GM19452 (cell line): ENCODE measurements around the gene CCDC78.

Source experiments
- ATAC-seq: cut with Tn5 transposase; IDR thresholded peaks from one replicate; pipeline ENCODE4 v1.9.1; 2021; ENCODE audit not compliant: unreplicated experiment

Gene CCDC78

DNA sequence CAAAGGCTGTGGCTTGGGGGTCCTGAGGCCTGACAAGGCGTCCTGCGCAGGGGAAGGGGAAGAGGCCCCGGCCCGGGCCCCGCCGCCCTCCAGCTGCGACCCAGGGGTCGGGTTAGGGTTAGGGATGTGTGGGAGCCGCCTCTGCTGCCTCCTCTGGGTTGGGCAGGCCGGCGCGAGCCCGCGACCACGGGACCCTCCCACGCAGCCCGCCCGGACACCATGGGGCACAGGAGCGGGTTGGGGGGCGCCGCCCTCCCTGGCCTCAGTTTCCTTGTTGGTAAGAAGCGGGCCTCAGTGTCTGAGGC, 14.2 kb upstream of the CCDC78 start:
- peak; percentile 8 for ATAC-seq

DNA sequence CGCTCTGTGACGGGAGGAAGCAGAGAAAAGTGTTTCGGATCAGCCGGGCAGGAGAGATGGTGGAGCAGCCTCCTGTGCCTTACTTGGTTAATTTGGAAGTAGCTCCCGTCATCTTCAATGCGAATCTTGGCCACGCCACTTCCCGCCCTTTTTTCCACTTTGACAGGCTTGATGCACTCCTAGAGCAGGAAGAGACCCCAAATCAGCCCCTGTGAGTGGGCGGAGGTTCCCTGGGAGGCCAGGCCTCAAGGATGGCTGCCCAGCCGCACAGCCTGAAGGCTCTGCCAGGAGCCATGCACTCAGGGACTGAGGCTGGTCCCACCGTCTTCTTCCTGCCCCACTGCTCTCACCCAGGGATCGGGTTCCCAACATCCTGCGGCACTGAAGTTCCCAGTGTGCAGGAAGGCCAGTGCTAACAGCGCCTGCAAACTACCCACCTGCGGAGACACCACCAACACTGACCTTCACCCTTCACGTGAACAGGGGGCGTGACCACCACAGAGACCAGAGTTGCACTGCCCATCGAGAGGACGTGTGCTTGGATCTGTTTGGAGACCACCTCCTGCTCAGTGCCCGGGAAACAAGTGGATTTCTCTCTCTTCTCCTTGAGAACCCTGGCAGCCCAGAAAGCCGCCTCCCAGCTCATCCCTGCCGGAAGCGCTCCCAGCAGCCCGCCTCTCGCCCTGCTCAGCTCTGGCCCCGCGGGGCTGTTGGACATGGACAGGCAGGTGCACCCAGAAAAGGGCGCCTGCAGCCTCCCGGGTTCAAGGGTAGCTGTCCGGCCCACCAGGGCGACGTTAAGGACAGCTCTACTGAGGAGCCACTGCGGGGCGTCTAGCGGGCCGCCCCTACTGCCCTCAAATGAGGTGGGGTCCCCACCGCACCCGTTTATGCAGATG, 13.6 kb upstream of the CCDC78 start:
- ATAC-seq = no peak

DNA sequence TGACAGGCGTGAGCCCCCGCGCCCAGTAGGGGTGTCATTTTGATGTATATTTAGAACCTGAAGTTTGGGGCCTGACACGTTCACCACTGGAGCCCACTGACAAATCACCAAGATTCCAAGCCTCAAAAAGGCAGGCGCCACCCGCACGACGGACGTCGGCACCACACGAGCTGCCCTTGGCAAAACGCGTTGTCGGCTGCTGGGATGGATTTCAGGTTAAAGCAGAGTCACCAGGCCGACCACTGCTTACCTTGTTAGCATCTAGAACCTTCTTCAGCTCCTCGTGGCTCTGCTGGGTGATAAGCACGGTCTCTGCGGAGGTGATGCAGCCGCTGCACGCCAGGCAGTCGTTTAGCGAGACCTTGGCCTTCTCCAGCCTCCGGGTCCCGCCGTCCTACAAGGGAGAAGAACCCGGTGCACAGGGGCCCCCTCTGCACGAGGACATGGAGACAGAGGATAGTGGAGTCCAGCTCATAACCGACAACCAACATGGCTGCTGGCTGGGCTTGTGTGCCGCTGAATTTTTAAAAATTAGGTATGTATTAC, 10.8 kb upstream of the CCDC78 start:
- no peak for ATAC-seq

DNA sequence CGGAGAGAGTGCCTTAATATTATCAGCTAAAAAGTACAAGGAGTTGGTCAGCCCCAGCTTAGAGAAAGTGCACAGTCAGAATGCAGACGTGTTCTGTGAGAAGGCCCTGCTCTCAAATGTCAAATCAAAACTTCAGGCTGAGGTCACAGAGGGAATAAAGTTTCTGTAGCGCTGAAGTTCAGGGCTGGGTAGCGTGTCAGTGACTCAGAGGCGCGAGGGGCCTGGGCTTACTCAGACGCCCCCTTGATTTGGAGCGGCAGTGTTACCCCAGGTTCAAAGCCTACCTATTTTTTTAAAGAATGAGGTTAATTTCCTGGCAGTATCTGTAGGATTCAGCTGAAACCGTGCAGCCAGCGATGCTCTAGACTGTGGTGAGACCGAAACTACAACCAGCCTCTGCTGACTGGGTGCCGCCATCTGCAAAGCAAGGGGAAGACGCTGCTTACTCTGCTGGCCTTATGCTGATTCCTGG, 9.8 kb upstream of the CCDC78 start:
- ATAC-seq = no peak

DNA sequence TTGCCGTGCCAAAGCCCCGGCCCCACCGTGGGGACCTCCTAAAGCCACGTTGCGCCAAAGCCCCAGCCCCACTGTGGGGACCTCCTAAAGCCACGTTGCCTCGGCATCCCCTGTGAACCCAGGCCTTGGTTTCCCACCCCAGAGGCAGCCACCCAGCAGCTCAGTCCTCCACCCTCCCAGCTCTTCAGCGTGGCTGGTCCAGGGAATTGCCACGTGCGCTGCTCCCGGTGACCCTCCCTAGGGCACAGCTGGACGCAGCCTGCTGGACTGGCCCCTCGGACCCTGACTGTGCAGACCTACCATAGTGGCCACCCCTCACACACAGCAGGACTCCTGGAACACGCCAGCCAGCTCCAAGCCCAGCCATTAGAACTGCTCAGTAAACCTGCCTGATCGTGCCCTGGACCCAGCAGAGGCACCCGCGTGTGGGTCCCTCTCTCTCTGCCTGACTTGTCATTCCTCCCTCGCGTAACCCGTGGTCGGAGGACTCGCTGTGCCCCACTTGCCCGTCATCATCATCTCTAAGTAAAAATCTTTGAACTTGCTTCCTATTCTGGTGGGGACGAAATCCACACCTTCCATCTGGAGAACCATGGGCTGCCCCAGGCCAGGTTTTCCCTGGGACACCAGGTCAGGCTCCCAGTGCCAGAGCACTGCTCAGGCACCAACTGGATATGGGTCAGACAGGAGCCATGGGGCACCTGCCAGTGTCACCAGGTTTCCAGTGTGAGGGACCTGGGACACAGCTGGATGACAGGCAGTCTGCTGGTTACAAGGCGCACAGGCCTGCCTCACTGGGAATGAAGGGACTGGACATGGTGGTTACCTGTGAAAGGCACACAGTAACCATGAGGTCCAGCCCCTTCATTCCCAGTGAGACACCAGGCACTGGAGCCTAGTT, 9.0 kb upstream of the CCDC78 start:
- no peak for ATAC-seq

DNA sequence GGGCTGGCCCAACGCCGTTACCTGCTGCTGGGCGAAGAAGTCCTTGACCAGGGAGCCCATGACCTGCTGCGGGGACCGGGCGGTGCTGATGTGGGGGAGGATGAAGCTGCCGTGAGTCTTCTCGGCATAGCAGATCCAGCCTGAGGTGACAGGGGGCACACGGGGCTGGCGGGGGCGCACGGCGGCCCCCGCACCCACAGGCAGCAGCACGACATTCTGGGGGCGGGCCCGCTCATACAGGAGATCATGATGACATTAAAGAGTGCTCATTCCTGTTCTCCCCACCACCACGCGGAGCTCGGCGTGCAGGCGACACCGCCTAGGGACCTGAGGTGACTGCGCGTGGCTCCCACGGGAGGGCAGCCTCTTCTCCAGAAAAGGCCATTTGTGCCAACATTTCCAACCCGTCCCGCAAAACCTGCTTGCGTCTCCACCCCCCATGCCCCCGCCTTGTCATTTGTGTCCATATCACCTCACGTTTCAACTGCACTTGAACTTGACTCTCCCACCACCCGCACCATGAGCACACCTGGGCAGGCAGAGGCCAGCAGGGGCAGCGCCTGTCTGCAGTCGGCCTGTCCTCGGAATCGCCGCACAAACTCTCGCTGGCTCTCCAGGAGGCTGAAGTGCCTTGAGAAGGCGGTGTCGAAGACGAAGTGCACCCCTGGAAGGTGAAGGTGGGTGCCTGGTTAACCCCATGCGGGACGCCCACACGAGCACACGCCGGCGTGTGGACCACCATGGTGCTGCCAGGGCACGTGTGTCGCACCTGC, 8.2 kb upstream of the CCDC78 start:
- no peak for ATAC-seq

DNA sequence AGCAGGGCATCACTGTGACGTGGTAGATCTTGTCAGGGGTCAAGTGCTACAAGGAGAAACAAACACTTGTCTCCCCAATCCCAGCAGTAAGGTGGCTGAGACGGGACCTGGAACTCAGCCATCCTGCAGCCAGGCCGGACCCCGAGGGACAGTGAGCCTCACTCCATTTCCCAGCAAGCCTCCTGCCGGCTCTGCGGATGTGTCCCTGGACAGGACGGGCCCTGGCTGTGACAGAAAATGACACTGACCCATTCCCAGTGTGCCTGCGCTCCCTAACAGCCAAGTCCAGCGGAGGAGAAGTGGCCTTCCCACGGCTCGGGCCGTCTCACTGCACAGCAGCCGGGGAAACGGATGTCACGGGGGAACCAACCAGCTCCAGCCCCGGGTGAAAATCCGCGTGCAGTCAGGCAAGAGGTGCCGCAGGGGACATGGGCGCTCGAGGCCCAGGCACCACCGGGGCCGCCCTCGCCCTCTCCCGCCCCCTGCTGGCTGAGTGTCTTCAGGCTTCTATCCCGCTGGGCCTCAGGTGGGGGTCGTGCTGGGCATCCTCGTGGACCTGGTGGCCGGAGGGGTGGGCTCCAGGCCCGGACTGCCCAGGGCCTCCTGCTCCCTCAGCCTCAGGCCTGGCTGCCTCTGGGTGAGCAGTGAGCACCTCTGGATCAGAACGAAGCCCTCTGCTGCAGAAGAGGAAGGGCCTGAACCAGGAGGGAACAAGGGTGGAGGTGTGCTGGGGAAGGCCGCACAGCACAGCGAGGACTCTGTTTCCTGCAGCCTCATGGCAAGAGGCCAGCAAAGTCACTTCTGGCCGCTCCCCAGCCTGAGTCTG, 7.4 kb upstream of the CCDC78 start:
- ATAC-seq = no peak

DNA sequence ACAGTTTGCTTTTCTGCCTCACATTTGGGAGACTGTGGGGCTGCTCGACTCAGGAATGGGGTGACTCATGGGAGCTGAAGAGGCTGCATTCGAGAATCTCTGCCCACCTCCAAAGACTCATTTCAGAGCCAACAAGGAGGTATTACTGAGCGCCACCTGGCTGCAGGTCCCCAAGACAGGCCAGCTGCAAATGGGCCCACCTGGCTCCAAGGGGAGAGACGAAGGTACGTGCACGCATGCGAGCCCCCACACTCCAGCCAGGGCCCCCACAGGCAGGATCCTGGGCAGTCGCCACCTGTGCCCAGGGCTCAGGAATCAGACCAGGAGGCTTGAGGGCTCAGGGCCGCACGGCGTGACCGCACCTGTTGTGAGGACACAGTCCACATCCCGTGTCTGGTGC, 6.7 kb upstream of the CCDC78 start:
- ATAC-seq = no peak

DNA sequence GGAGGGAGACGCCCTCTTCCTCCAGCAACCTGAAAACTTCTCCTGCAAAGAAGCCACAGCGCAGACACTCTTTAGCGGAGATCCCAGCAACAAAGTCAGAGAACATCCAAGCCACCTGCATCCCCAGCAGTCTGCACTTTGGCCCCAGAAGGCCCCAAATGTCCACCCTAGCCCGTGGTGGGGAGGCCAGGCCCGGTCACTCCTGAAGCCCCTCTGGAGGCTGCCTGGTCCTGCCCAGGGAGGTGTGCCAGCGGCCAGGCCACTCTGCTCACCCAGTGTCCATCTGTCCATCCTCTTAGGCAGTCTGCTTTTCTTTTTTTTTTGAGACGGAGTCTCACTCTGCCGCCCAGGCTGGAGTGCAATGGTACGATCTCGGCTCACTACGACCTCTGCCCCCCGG, 6.1 kb upstream of the CCDC78 start:
- ATAC-seq = no peak

DNA sequence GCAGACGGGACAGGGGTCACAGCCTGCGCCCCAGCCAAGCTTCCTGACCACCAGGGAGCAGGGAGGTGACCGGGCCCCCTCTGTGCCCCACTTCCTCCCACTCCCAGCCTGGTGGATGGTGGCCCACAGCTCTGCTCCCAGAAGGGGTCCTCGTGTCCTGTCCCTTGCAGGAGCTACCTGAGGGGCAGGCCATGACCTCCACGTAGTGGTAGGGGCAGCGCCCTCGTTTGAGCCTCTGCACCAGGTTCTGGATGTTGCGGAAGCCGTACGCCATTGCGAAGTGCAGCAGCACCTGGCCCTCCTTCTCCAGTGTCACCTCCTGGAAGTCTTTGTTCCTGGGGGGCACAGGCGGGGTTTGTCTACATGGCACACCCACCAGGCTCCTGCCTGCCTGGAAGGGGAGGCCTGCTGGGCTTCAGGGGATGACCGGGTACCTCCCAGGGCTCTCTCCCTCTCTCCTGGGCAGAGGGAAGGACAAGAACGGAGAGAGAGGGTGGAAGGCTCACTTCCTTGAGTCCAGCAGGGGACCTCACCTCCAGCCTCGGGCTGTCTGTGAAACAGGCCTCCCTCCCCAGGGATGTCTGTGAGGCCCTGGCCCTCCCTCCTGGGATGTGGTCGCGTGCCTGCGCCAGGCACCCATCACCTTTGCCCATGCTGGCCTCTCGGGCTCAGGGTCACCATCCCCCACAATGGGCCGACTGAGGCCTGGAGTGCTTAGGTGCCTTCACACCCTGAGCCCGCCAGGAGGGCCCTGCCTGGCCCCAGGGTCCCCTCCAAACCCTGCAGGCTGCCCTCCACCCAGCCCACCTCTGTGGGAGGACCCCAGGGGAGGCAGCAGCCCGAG, 4.6 kb upstream of the CCDC78 start:
- no peak for ATAC-seq

DNA sequence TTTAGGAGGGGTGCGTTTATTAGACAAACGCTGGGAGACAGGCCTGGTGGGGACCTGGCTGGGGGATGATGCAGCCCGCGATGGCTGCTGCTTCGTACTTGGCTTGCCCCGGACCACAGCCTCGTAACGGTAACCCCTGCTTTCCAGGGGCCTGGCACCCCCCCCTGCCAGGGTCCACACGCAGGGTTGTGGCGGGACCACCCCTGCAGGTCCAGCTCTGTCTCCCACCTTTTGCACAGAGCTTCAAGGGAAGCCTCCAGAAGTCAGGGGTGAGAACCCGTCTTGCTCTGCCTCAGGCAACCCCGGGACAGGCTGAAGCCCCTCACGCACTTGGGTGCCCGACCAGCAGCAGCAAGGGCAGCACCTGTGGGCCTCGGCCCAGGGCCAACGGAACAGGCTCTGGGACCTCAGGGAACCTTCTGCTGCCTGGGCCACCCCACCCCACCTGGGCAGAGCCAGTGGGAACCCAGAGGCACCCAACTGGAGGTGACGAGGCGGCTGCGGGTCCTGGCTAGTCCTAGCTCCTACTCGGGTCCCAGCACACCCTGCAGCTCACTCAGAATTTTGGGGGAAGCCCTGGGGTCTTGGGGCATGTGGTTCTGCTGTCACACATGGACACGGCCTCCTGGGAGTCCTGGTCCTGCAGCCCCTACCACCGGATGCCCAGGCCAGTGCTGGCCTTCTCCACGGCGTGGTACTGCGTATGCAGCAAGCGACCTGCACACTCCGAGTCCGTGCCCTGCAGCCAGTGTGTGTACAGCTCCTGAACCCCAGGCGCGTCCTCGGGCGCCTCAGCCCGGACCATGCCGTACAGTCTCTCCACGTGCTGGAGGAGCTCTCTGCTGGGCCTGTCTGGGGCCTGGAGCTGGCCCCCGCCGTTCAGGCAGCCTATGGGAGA, 3.8 kb upstream of the CCDC78 start:
- no peak for ATAC-seq

DNA sequence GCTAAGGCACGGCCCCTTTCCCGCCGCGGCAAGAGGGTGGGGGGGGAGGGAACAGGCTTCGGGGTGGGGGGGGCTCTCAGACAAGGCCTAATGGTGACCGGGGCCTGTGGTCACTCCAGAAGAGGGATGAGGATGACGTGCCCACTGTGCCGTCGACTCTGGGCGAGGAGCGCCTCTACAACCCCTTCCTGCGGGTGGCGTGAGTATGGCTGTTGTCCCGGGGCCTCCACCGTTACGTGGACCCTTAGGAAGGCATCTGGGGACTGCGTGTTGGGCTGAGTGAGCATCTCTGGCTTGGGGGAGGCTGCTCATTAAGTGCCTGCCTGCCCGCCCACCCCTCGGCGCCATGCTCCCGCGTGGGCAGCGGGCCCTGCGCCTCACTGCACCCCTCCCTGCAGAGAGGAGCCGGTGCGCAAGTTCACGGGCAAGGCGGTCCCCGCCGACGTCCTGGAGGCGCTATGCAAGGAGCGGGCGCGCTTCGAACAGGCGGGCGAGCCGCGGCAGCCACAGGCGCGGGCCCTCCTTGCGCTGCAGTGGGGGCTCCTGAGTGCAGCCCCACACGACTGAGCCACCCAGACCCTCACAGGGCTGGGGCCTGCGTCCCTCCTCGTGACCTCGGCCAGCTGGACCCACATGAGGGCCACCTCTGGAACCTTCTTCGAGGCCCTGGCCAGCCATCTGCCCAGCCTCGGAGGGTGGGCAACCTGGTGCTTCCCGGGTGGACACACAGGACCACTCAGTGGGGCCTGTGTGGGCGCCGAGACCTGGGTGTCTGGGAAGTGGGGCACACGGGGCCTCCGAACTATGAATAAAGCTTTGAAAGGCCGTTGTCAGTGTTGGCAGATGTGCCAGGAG, 2.9 kb upstream of the CCDC78 start:
- ATAC-seq = no peak

DNA sequence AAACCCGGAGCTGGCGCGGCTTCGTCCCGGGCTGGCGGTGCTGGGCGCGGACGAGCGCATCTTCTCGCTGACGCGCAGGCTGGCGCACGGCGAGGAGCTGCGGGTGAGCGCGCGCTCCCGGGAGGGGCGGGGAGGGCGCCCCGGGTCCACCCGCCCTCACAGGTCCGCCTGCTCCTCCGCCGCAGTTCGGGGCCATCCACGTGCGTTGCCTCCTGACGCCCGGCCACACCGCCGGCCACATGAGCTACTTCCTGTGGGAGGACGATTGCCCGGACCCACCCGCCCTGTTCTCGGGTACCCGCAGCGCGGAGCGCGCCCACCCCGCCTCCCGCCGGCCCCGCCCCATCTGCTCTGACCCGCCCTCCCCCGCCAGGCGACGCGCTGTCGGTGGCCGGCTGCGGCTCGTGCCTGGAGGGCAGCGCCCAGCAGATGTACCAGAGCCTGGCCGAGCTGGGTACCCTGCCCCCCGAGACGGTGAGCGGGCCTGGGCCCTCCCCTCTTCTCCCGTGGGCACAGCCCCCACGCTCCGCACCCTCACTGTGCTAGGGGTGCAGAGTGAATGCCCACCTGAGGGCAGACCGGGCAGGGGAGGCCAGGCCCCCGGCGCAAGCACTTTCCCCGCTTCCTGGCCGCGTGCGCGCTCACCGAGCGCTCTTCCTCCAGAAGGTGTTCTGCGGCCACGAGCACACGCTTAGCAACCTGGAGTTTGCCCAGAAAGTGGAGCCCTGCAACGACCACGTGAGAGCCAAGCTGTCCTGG, 2.1 kb upstream of the CCDC78 start:
- ATAC-seq = no peak

DNA sequence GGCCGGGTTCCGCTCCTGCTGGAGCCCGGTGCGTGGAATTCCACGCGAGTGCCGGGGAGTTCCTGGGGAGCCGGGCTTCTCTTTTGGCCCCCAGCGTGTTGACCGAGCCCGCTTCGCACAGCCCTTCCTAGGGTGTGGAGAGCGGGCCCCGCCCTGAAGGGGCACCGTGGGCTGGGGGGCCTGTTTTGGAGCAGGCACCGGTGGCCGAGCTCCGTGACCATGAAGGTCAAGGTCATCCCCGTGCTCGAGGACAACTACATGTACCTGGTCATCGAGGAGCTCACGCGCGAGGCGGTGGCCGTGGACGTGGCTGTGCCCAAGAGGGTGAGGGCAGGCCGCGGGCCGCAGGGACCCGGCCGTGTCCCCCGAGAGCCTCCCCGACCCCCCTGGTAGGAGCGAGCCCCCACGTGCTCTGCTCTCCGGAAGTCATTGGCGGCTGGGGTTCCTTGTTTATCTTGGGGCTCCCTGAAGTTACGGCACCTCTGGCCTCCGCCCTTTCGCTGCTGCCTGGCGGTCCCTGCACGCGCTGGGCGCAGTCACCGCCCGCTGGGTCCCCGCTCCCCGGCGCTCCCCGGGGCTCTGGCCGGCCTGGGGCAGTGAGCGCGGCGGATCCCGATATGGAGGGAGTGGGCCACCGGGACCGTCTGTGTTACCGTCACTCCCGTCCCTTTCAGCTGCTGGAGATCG, 1.2 kb upstream of the CCDC78 start:
- ATAC-seq = peak; percentile 3

DNA sequence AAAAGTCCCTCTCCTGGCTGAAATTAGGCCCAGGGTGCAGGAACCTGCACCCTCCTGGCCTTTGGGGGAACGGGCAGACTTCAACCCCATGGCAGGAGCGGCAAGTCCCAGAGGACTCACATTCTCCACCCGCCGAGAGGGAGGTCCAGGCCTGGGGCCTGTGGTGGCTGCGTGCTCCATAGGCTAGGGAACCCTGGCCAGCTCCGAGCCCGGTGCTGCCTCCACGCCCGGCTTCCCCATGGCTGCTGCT, 130 bp downstream of the CCDC78 start:
- ATAC-seq = no peak

DNA sequence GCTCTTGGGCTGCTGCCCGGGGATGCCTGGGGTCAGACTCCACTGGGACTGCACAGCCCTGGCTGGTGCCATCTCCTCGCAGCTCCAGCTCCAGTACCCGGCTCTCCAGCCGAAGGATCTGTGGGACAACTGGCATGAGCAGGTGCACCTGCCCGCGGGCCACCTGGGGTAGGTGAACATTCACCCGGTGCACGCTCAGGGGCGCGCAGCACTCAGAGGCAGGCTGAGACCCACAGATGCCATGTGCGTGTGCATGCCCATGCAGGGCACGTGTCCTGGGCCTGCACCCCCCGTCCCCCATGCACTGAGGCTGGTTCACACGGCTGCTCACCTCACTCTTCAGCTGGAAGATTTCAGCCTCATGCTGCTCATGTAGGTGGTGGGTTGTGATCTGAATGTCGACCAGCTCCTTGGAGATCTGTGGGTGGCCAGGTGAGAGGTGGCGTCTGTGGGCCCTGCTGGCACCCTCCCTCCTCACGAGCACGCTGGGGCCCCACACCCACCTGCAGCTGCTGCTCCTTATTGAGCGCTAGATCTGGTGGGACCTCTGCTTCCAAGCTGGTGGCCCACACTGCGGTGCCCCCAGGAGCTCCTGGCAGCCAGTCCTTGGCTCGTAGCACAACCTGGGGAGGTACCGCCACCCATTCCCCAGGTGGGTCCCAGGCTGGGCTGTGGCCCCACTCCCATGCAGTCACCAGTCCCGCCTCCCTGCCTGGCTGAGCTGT, 618 bp downstream of the CCDC78 start:
- no peak for ATAC-seq
